GM18507 (cell line): ENCODE results near the gene AMER3.

Experiments used
- DNase-seq: peaks from one replicate; pipeline ENCODE4 v3.0.0; 2011; ENCODE audit warnings: low read depth; ENCODE audit not compliant: insufficient read length; ENCODE audit errors: extremely low spot score
- FAIRE-seq: peaks from 2 replicates; lab custom pipeline; 2011; peaks lifted over from hg19 to GRCh38; lab: Jason Lieb, UNC

AMER3 gene

DNA sequence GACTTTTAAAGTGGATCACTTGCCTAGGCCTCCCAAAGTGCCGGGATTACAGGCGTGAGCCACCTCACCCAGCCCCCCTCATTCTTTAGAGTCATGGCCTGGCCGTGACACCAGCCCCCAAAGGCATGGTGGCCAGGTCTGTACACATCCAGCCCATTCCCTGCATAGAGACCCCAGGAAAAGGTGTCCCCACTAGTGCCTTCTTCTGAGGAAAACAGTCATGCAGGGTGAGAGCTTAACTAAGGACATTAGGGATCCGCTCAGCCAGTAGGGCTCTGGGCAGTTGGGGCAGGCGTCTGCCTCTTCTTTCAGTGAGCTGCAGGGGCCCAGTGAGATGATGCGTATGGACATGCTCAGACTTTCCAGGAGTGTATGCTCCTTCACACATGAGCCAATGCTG, 5.7 kb upstream of the AMER3 start:
- no peak for DNase-seq
- FAIRE-seq = no peak

- DNase-seq (no peak), FAIRE-seq (no peak)
Measured at GRCh38 chr2:130754811-130755210, 529 bp upstream of the AMER3 start.

- DNase-seq (no peak), FAIRE-seq (no peak)
Measured at GRCh38 chr2:130756053-130756873, 923 bp downstream of the AMER3 start.

DNA sequence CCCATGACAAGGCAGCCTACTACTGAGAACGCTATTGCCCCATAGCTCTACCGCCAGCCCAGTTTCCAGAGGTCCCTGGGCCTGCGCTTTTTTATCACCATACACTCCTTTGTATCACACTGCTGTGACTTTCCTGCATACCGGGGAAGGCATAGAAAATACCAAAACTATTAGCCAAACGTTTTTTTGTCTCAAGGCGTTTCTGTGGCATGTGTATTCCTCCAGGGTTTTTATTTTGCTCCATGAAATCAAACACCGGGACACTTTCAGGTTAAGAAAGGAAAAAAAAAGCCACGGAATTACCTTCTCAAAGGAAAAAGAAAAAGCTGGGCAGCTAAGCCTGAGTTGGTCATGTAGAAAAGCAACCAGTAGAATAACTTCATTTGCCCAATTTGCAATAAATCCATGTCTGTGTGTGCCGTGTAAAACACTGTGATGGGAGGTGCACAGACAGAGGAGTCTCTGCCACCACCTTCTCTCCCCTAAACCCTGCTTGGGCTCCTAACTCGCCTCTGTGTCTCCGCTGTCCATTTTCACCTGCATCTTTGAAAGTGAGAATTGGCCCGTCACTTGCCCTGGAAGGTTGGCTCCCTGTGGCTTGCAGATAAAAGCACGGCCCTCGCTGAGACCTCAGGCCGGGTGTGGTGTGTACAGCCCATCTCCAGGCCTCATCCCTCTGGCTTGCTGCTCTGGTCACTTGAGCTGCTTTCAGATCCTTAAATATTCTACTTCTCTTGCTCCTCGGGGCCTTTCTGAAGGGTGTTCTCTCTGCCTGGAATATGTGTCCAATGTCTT, 1.7 kb downstream of the AMER3 start:
- no peak for DNase-seq
- no peak for FAIRE-seq

DNA sequence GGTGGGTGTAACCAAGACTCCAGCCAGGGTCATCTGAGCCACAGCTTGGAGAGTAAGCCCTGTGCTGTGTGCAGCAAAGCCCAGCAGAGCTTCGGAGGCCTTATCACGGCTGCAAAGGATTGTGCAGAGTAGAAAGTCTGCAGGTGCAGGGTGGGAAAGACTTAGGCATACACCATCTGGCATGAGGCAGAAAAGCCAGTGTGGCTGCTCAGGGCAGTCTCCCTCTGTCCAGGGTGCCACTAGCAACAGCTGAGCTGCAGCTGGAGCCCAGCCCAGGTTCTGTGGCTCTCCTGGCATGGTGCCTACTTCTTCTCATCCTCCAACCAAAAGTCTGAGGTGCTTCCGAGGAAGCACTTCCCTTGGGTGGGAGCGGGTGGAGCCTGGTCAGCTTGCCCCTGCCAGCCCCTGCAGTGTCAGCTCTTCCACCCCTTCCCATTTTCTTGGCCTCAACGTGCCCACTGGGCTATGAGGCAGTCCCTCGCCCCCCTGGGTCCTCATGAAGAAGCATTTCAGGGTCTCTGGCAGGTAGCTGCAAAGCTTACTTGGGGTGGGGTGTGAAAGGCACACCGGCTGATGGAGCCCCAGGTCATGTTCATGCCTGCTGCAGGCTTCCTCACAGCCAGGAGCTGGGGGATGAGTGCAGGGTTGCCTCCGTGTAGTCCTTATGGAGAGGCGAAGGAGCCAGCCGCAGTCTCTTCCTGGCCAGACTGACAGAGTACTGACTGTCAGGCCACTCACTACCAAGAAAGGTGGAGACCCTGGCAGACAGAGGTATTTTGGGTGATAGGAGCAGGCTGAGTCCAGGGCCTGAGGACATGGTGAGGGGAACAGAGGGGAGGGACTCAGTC, 4.8 kb downstream of the AMER3 start:
- DNase-seq (no peak), FAIRE-seq (no peak)

GRCh38 chr2:130760754-130761751, 5.7 kb downstream of the AMER3 start:
- no peak for FAIRE-seq
- DNase-seq = no peak

GRCh38 chr2:130762031-130762909, 6.9 kb downstream of the AMER3 start:
- no peak for DNase-seq
- no peak for FAIRE-seq

DNA sequence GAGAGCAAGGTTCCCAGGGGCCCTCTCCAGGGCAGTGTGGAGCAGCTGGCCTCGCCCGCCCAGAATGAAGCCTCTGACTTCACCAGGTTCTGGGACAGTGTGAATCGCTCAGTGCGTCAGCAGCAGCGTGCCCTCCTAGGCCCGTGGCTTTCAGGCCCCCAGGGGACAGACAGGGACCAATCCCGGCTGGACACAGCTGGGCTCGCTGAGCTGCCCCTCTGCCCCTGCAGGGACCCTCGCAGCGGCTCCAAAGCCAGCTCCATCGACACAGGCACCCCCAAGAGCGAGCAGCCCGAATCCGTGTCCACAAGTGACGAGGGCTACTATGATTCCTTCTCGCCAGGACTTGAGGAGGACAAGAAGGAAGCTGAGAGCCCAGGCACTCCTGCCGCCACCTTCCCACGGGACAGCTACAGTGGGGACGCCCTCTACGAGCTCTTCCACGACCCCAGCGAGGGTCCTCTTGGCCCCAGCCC, 7.6 kb downstream of the AMER3 start:
- DNase-seq = no peak
- no peak for FAIRE-seq

DNA sequence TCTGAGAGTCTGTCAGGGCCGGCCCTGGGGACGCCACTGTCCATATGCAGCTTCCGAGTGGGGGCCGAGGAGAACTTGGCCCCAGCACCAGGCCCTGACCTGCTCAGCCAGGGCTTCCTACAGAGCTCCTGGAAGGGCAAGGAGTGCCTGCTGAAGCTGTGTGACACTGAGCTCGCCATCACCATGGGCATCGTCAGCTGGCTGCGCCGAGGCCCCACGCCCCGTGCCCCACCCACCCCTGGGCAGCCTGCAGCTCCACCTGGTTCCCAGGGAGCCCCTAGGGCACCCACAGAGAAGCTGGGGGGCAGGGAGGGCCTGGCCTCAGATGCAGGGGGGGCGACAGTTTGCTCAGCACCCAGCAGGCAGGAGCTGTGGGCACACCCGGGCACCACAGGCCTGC, 8.1 kb downstream of the AMER3 start:
- DNase-seq = no peak
- FAIRE-seq = no peak

DNA sequence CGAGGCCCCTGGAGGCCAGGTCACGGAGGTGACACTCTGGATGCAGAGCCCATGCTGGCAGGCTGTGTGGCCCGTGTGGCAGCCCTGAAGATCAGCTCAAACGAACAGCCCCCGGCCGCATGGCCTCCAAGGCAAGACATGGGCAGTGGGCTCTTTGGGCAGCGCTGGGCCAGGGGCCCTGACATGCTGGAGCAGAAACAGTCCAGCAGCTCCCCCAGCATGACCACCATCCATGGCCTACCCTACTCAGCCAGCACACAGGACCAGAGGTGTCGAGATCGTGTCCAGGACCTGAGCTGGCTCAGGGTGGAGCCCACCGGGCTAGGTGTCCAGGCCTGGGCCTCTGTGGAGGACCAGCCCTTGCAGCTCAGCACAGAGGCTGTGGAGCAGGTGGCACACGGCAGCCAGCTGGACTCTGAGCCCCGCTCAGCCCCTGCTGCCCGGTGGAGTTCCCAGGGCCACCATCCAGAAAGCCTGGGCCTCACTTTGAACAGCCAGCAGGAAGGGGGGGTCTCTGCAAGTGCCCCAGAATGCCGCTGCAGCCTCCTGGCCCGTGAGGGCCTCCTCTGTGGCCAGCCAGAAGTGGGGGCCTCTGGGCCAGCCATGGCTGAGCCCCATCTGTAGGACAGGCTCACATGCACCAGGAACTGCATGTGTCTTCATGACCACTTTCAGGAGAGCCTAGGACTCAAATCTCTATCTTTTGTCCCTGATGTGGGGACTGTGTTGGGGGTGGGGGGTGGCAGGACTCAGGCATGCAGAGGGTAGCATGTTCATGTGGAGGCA, 8.9 kb downstream of the AMER3 start:
- no peak for DNase-seq
- FAIRE-seq = no peak

- FAIRE-seq = no peak
Measured at GRCh38 chr2:130764821-130765115, 9.4 kb downstream of the AMER3 start.

DNA sequence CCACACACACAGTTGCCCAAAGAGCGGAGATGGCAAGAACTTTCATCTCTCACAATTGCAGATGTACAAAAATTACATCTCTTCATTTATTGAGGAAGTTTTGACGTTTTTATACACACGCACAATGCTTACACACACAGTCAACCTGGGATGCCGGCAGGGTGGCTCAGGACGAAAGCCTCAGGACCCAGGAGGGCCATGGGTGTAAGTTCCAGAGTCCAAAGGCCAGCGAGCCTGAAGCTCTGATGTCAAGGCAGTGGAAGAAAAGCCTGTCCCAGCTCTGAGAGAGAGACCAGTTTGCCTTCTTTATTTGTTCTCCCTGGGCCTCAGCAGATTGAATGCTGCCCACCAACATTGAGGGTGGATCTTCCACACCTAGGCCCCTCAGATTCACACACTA, 10.1 kb downstream of the AMER3 start:
- DNase-seq (no peak), FAIRE-seq (no peak)

More at GRCh38 chr2:130764821-130765115, 9.4 kb downstream of the AMER3 start:
- DNase-seq = no peak

DNA sequence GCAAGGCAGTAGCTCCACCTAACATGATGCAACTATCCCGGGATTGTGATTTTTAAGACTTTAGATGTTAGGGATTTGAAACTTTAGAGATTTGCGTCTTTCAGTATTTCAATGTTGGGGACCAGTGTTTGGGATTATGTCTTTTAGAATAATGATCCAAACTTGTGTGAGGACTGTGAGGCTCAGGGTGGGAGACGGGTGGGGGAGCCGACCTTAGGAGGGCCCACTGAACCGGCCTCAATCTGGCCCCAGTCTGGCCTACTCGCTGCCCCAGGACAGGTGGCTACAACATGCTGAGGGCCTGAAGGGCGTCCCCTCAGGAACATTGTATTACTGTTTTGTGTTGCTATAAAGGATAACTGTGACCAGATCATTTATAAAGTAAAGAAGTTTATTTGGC, 10.7 kb downstream of the AMER3 start:
- FAIRE-seq (no peak), DNase-seq (no peak)

DNA sequence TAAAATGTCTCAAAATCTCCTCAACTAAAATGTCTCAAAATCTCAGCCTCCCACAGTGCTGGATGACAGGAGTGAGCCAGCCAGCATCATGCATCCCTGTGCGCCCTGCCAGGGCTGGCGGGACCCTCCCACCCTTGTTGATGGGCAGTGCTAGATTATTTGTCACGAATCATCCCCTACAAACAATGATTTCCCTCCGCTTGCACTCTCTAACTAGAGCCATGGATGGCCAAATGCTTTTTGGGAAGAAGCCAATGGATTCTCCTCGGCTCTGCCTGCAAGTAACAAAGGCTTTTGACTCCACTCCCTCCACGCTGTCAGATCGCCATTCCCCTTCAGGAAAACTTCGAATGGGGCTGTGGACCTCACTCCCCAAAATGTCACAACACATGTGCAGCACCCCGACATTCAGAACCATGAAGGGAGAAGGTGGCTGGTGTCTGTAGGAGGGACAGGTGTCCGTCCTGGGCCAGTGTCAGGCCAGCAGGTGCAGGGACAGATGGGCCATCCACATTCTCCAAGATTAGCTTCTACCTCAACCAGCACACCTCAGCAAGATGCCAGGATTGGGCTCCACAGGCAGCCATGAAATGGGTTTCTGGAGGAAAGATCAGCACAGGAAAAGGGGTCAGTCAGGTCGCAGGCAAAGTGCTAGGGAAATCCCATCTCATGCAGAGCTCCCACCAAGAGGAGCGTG, 11.5 kb downstream of the AMER3 start:
- DNase-seq (no peak), FAIRE-seq (no peak)

- no peak for FAIRE-seq
- DNase-seq = no peak
Measured at GRCh38 chr2:130767408-130767775, 12.1 kb downstream of the AMER3 start.

DNA sequence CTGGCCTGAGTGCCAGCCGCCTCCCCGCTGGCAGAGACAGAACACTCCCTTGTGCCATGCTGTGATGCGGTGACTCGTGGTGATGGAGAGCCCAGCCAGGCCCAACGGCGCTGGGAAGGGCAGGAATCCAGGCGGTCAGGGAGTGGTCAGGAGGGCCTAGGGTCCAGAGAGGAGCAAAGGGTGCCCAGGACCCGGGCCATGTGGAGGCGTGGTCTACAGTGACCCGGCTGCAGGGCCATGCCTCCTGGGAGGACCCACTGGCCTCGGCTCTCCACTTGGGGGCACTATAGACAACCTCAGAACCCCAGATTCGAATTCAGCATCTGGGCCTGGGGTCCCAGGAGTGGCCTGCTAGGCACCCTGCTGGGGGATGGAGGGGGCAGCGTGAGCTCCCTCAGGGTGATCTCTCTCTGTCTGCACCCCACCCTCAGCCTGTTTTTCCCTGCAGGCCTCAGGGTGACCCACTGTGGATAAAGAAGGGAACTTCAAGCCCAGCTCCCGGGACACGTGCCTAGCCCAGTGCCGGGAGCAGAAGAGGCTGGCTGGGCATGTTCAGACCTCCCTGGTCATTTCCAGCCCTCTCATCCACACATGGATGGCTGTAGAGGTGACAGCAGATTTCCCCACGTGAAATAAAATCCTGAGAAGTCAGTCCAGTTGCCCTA, 13.0 kb downstream of the AMER3 start:
- no peak for DNase-seq
- no peak for FAIRE-seq
